ENCODE measurements around the gene SLC9A2. TPM values are rescaled to one million over a fixed set of nuclear protein-coding genes. Genes with fewer than 3 reads are reported as not detected.

Gene SLC9A2
- total RNA-seq, 4 donors from 2014 or later = 61.7 to 151 (median 80.6) TPM

GRCh38 chr2:102657770-102658169, 38.4 kb downstream of the SLC9A2 start:
- H3K36me3 ChIP-seq = no peaks in the 10 kb centered on the region
- no peak overlapping the region for H3K4me3 ChIP-seq
- WGBS, 2 donors (ENCODE audit: low coverage in 1 of 2) = 86 to 87% methylated on average over 1 to 7 of the region's 7 CpGs
- DNase-seq = no peak
- in situ Hi-C loops (cut with MboI; ENCODE audit: low pct_ligation_motif_present in 1 of 4, low pct_unique_long_range_greater_than_20kb in 1 of 4, low sequenced_read_pairs in 3 of 4) (no loop called here), intact Hi-C loops (cut with DNase I; ENCODE audit: low total_unique reads) (no loop called here)
- no peaks in the 10 kb centered on the region for H3K27me3 ChIP-seq
- peaks cover 3 to 29% (median 18%) of the 10 kb centered on the region in 4 donors for H3K4me1 ChIP-seq
- TF ChIP-seq EP300 (IDR thresholded peaks at IDR 0.05; ENCODE audit: low read depth) (no peak), CTCF (IDR thresholded peaks at IDR 0.05) (no peak), POLR2A (IDR thresholded peaks at IDR 0.05) (no peak), POLR2AphosphoS5 (IDR thresholded peaks at IDR 0.05) (no peak)
- no peak overlapping the region for H3K27ac ChIP-seq
- H3K9me3 ChIP-seq = no peaks in the 10 kb centered on the region

- WGBS, 2 donors (ENCODE audit: low coverage in 1 of 2) = 46 to 80% methylated on average over 1 to 2 of the region's 2 CpGs
- Histone ChIP-seq H3K27ac (peak overlapping the region; percentile 56 to 67 (median 65)), H3K36me3 (no peaks in the 10 kb centered on the region), H3K27me3 (no peaks in the 10 kb centered on the region), H3K4me3 (no peak overlapping the region), H3K4me1 (peaks cover 3 to 39% (median 21%) of the 10 kb centered on the region in 4 donors), H3K9me3 (no peaks in the 10 kb centered on the region)
- intact Hi-C loops (cut with DNase I; ENCODE audit: low total_unique reads) = no loop called here
- peak; percentile 32 for DNase-seq
- in situ Hi-C loops (cut with MboI; ENCODE audit: low pct_ligation_motif_present in 1 of 4, low pct_unique_long_range_greater_than_20kb in 1 of 4, low sequenced_read_pairs in 3 of 4) = no loop called here
- no peak for TF ChIP-seq POLR2AphosphoS5 (IDR thresholded peaks at IDR 0.05)
- TF ChIP-seq POLR2A (IDR thresholded peaks at IDR 0.05) = no peak
- TF ChIP-seq EP300 (IDR thresholded peaks at IDR 0.05; ENCODE audit: low read depth) = no peak
- TF ChIP-seq CTCF (IDR thresholded peaks at IDR 0.05) = no peak
Observed at GRCh38 chr2:102660070-102660469, 40.7 kb downstream of the SLC9A2 start.

GRCh38 chr2:102660574-102660973, 41.2 kb downstream of the SLC9A2 start:
- no peak for DNase-seq
- intact Hi-C loops (cut with DNase I; ENCODE audit: low total_unique reads) = no loop called here
- no peaks in the 10 kb centered on the region for H3K27me3 ChIP-seq

GRCh38 chr2:102661846-102662245, 42.5 kb downstream of the SLC9A2 start:
- DNase-seq = no peak
- Histone ChIP-seq H3K27ac (peak overlapping the region in 3 of 4 donors; percentile 60 to 65 (median 63)), H3K9me3 (no peaks in the 10 kb centered on the region), H3K4me3 (no peak overlapping the region), H3K36me3 (no peaks in the 10 kb centered on the region), H3K27me3 (no peaks in the 10 kb centered on the region), H3K4me1 (peaks cover 3 to 39% (median 21%) of the 10 kb centered on the region in 4 donors)
- 38 to 64% methylated on average over 5 of the region's 5 CpGs for WGBS, 2 donors (ENCODE audit: low coverage in 1 of 2)
- TF ChIP-seq EP300 (IDR thresholded peaks at IDR 0.05; ENCODE audit: low read depth) (no peak), POLR2AphosphoS5 (IDR thresholded peaks at IDR 0.05) (no peak), POLR2A (IDR thresholded peaks at IDR 0.05) (no peak), CTCF (IDR thresholded peaks at IDR 0.05) (no peak)
- intact Hi-C loops (cut with DNase I; ENCODE audit: low total_unique reads) (no loop called here), in situ Hi-C loops (cut with MboI; ENCODE audit: low pct_ligation_motif_present in 1 of 4, low pct_unique_long_range_greater_than_20kb in 1 of 4, low sequenced_read_pairs in 3 of 4) (no loop called here)

More at GRCh38 chr2:102660574-102660973, 41.2 kb downstream of the SLC9A2 start:
- Histone ChIP-seq H3K4me3 (no peak overlapping the region), H3K27ac (peak overlapping the region; percentile 56 to 67 (median 65)), H3K36me3 (no peaks in the 10 kb centered on the region), H3K9me3 (no peaks in the 10 kb centered on the region), H3K4me1 (peaks cover 3 to 39% (median 21%) of the 10 kb centered on the region in 4 donors)
- WGBS, 2 donors (ENCODE audit: low coverage in 1 of 2) = 41 to 56% methylated on average over 6 of the region's 6 CpGs
- in situ Hi-C loops (cut with MboI; ENCODE audit: low pct_ligation_motif_present in 1 of 4, low pct_unique_long_range_greater_than_20kb in 1 of 4, low sequenced_read_pairs in 3 of 4) = no loop called here
- TF ChIP-seq POLR2A (IDR thresholded peaks at IDR 0.05) (no peak), POLR2AphosphoS5 (IDR thresholded peaks at IDR 0.05) (peak in 1 of 3 donors; percentile 63)

GRCh38 chr2:102662833-102663232, 43.5 kb downstream of the SLC9A2 start:
- intact Hi-C loops (cut with DNase I; ENCODE audit: low total_unique reads) = no loop called here
- peaks cover 3 to 45% (median 21%) of the 10 kb centered on the region in 4 donors for H3K4me1 ChIP-seq
- TF ChIP-seq EP300 (IDR thresholded peaks at IDR 0.05; ENCODE audit: low read depth) (no peak), POLR2A (IDR thresholded peaks at IDR 0.05) (no peak), CTCF (IDR thresholded peaks at IDR 0.05) (no peak), POLR2AphosphoS5 (IDR thresholded peaks at IDR 0.05) (no peak)
- WGBS, 2 donors (ENCODE audit: low coverage in 1 of 2) = 50 to 58% methylated on average over 5 of the region's 5 CpGs
- no peaks in the 10 kb centered on the region for H3K36me3 ChIP-seq
- peak overlapping the region; percentile 60 to 65 (median 62) for H3K27ac ChIP-seq
- H3K4me3 ChIP-seq = no peak overlapping the region
- no peaks in the 10 kb centered on the region for H3K9me3 ChIP-seq
- no peaks in the 10 kb centered on the region for H3K27me3 ChIP-seq
- DNase-seq = no peak
- in situ Hi-C loops (cut with MboI; ENCODE audit: low pct_ligation_motif_present in 1 of 4, low pct_unique_long_range_greater_than_20kb in 1 of 4, low sequenced_read_pairs in 3 of 4) = no loop called here
